Tibial artery (tissue), 4 donors: ENCODE measurements around the gene SH2D1B.

Experiments
- DNase-seq, 2 donors: peaks; one replicate each; pipeline ENCODE4 v3.0.0-alpha.2; 2019
- H3K27ac ChIP-seq, 2 donors: fragments of 200-600 bp; sonication (generic) in 1 of 2; 1 replicate in 1 of 2; 2 replicates in 1 of 2; pipeline ENCODE4 v1.5.1; 2018 to 2019; ENCODE audit warnings: mild to moderate bottlenecking in 1 of 2
- H3K27me3 ChIP-seq, 2 donors: fragments of 200-600 bp; sonication (generic) in 1 of 2; one replicate each; pipeline versions ENCODE4 v1.5.1 to v1.6.0; 2016 to 2019
- H3K36me3 ChIP-seq, 3 donors: fragments of 200-600 bp; sonication (generic) in 2 of 3; one replicate each; pipeline ENCODE4 v1.5.1; 2016 to 2019; ENCODE audit warnings: mild to moderate bottlenecking in 2 of 3
- H3K4me1 ChIP-seq, 4 donors: fragments of 200-600 bp; sonication (generic) in 2 of 4; 1 replicate in 3 of 4; 2 replicates in 1 of 4; pipeline ENCODE4 v1.5.1; 2016 to 2019
- H3K4me3 ChIP-seq, 2 donors: fragments of 200-600 bp; sonication (generic) in 1 of 2; 1 replicate in 1 of 2; 2 replicates in 1 of 2; pipeline ENCODE4 v1.5.1; 2018 to 2019; ENCODE audit warnings: mild to moderate bottlenecking in 2 of 2
- H3K9me3 ChIP-seq, 3 donors: fragments of 200-600 bp; sonication (generic) in 1 of 3; one replicate each; pipeline ENCODE4 v1.5.1; 2016 to 2019
- CTCF ChIP-seq, 2 experiments: fragments of 200-600 bp in 1 of 2; fragments of 450-650 bp in 1 of 2; IDR thresholded peaks; one replicate each; pipeline ENCODE4 v1.5.1; 2017 to 2019; ENCODE audit warnings: antibody characterized with exemption in 2 of 2, mild to moderate bottlenecking in 1 of 2, moderate library complexity in 1 of 2
- intact Hi-C: fragments of 100-400 bp; cut with DNase I; formaldehyde crosslinking; loops from one replicate; pipeline ENCODE4 v1.15.0; 2023; ENCODE audit warnings: low total_unique reads

Gene SH2D1B

GRCh38 chr1:162368451-162368850 is 43.5 kb downstream of the SH2D1B start:
- DNase-seq: no peak
- H3K27ac ChIP-seq: no peak overlapping the region
- H3K27me3 ChIP-seq: no peaks in the 10 kb centered on the region
- H3K36me3 ChIP-seq: peaks cover 0 to 19% (median 0%) of the 10 kb centered on the region in 3 donors
- TF ChIP-seq CTCF (IDR thresholded peaks at IDR 0.05): no peak
- H3K4me3 ChIP-seq: no peak overlapping the region
- no peaks in the 10 kb centered on the region for H3K9me3 ChIP-seq
- intact Hi-C loops: no loop called here
- H3K4me1 ChIP-seq: no peaks in the 10 kb centered on the region

GRCh38 chr1:162367772-162368171 is 44.2 kb downstream of the SH2D1B start:
- DNase-seq: no peak
- Histone ChIP-seq H3K4me1 (no peaks in the 10 kb centered on the region), H3K36me3 (peaks cover 0 to 19% (median 0%) of the 10 kb centered on the region in 3 donors), H3K9me3 (no peaks in the 10 kb centered on the region), H3K4me3 (no peak overlapping the region), H3K27me3 (no peaks in the 10 kb centered on the region), H3K27ac (no peak overlapping the region)
- intact Hi-C loops: no loop called here
- no peak for TF ChIP-seq CTCF (IDR thresholded peaks at IDR 0.05)

- Histone ChIP-seq H3K27me3 (no peaks in the 10 kb centered on the region), H3K36me3 (peaks cover 0 to 19% (median 0%) of the 10 kb centered on the region in 3 donors), H3K4me1 (no peaks in the 10 kb centered on the region), H3K4me3 (peak overlapping the region; percentile 13 to 34), H3K27ac (no peak overlapping the region), H3K9me3 (no peaks in the 10 kb centered on the region)
- intact Hi-C loops: no loop called here
- DNase-seq: no peak
- TF ChIP-seq CTCF (IDR thresholded peaks at IDR 0.05): no peak
Measured at GRCh38 chr1:162367073-162367472, 44.9 kb downstream of the SH2D1B start.

GRCh38 chr1:162366671-162367070 is 45.3 kb downstream of the SH2D1B start:
- TF ChIP-seq CTCF (IDR thresholded peaks at IDR 0.05): no peak

GRCh38 chr1:162366149-162366548 is 45.8 kb downstream of the SH2D1B start:
- intact Hi-C loops: no loop called here
- Histone ChIP-seq H3K27me3 (no peaks in the 10 kb centered on the region), H3K4me1 (no peaks in the 10 kb centered on the region), H3K9me3 (no peaks in the 10 kb centered on the region), H3K36me3 (peaks cover 0 to 19% (median 0%) of the 10 kb centered on the region in 3 donors), H3K4me3 (no peak overlapping the region), H3K27ac (no peak overlapping the region)
- DNase-seq: no peak
- TF ChIP-seq CTCF (IDR thresholded peaks at IDR 0.05): no peak

More at GRCh38 chr1:162366671-162367070, 45.3 kb downstream of the SH2D1B start:
- Histone ChIP-seq H3K36me3 (peaks cover 0 to 19% (median 0%) of the 10 kb centered on the region in 3 donors), H3K27ac (no peak overlapping the region), H3K27me3 (no peaks in the 10 kb centered on the region), H3K4me1 (no peaks in the 10 kb centered on the region), H3K9me3 (no peaks in the 10 kb centered on the region), H3K4me3 (peak overlapping the region; percentile 13 to 34)
- DNase-seq: no peak
- intact Hi-C loops: no loop called here
